Thoracic aorta endothelial cell (primary cell): ENCODE measurements around the gene OAS1. TPM values are rescaled to one million over a fixed set of nuclear protein-coding genes. Genes with fewer than 3 reads are reported as not detected.

Experiments used
- total RNA-seq: library from RNA; depleted of rRNA; stranded (reverse); fragments of >200 nt; gene quantifications from 2 replicates; pipeline ENCODE4 v1.2.3, GENCODE V29; 2012

Gene OAS1
- total RNA-seq = 4.0 and 5.7 TPM in 2 replicates

DNA sequence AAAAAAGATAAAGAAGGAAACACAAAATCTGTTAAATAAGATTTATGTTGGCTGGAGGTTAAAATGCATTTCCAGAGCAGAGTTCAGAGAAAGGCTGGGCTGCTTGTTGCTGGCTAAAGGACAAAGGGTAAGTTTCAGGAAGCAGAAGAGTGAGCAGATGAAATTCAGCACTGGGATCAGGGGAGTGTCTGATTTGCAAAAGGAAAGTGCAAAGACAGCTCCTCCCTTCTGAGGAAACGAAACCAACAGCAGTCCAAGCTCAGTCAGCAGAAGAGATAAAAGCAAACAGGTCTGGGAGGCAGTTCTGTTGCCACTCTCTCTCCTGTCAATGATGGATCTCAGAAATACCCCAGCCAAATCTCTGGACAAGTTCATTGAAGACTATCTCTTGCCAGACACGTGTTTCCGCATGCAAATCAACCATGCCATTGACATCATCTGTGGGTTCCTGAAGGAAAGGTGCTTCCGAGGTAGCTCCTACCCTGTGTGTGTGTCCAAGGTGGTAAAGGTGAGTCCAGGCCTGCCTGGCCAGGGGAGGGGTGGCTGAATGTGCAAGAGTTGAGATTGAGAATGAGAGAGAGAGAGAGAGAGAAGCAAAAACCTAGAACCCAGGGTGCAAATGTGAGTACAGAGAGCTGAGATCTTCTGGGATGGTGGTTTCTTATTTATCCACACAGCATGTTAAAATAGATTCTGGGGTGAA is at the start of gene OAS1:
Gene OAS1, plus strand, starts transcription at position 251 of the 703 bp plus-strand sequence. Its CDS starts 78 bp downstream, at position 329.

DNA sequence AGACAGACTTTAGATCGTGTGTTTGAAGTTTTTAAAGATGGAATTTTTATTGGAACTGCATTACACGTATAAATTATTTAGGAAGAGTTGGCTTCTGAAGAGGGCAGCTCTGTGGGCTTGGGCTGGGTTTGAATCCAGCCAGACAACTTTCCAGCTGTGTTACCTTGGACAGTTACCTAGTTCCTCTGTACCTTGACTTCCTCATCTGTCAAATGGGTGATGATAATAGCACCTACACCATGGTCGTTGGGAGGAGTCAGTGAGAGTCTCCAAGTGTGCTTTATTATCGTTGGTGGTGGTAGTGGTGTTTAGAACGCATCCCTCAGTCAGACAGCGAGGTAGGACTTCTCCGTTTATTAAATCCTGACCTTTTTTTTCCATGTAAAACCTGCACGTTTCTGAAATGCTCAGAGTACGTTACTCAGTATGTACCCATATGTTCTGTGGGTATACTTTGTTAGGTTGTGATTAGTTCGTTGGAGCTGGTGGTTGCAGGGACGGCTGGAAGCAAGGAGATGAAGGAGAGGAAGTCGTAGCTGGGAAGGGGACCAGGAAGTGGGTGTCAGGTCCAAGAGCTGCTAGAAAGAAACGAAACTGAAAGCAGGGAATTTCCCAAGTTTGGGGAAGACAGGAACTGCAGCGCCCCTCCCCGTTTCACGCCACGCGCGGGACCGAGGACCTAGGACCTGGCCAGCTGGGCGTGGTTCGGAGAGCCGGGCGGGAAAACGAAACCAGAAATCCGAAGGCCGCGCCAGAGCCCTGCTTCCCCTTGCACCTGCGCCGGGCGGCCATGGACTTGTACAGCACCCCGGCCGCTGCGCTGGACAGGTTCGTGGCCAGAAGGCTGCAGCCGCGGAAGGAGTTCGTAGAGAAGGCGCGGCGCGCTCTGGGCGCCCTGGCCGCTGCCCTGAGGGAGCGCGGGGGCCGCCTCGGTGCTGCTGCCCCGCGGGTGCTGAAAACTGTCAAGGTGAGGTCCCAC is 31.3 kb downstream of the OAS1 start, which contains the start of gene OAS3:
Gene OAS3, plus strand, starts transcription at position 734 of the 979 bp plus-strand sequence. Its CDS starts 57 bp downstream, at position 791.

Other genes starting within 250 kb of the OAS1 start
- gene RPH3A, start 115.2 kb upstream of the OAS1 start, total RNA-seq = not detected in 2 replicates
- 14.0 and 24.5 TPM in 2 replicates for gene OAS3, start 31.5 kb downstream of the OAS1 start, total RNA-seq
- gene OAS2, start 71.6 kb downstream of the OAS1 start, total RNA-seq = 9.8 and 10.3 TPM in 2 replicates
- not detected in 2 replicates for gene DTX1, start 149.8 kb downstream of the OAS1 start, total RNA-seq
- gene RASAL1, start 228.8 kb downstream of the OAS1 start, total RNA-seq = not detected in 2 replicates
- not detected in 2 replicates for gene CFAP73, start 242.8 kb downstream of the OAS1 start, total RNA-seq